GM13977 (cell line): ENCODE measurements around the gene KISS1R.

Experiments
- DNase-seq: peaks from one replicate; pipeline ENCODE4 v3.0.0; 2012; ENCODE audit warnings: low spot score
- in situ Hi-C: fragments of 300-500 bp; cut with MboI; formaldehyde crosslinking; loops from one replicate; pipeline ENCODE4 v1.12.0; 2022; ENCODE audit warnings: low sequenced_read_pairs, low pct_unique_long_range_greater_than_20kb, mixed read lengths, inconsistent platforms; ENCODE audit not compliant: unreplicated experiment
- TF ChIP-seq, protein P1 (sequence below): IDR thresholded peaks from 2 replicates; pipeline ENCODE4 v1.5.1; 2012; ENCODE audit warnings: mild to moderate bottlenecking, control low read depth; ENCODE audit not compliant: insufficient read depth; ENCODE audit errors: extremely low read depth, missing control alignments

Gene KISS1R

GRCh38 chr19:939922-940321, 22.8 kb downstream of the KISS1R start:
- TF ChIP-seq, protein P1, sequence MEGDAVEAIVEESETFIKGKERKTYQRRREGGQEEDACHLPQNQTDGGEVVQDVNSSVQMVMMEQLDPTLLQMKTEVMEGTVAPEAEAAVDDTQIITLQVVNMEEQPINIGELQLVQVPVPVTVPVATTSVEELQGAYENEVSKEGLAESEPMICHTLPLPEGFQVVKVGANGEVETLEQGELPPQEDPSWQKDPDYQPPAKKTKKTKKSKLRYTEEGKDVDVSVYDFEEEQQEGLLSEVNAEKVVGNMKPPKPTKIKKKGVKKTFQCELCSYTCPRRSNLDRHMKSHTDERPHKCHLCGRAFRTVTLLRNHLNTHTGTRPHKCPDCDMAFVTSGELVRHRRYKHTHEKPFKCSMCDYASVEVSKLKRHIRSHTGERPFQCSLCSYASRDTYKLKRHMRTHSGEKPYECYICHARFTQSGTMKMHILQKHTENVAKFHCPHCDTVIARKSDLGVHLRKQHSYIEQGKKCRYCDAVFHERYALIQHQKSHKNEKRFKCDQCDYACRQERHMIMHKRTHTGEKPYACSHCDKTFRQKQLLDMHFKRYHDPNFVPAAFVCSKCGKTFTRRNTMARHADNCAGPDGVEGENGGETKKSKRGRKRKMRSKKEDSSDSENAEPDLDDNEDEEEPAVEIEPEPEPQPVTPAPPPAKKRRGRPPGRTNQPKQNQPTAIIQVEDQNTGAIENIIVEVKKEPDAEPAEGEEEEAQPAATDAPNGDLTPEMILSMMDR = no peak
- no peak for DNase-seq
- in situ Hi-C loops = no loop called here

DNA sequence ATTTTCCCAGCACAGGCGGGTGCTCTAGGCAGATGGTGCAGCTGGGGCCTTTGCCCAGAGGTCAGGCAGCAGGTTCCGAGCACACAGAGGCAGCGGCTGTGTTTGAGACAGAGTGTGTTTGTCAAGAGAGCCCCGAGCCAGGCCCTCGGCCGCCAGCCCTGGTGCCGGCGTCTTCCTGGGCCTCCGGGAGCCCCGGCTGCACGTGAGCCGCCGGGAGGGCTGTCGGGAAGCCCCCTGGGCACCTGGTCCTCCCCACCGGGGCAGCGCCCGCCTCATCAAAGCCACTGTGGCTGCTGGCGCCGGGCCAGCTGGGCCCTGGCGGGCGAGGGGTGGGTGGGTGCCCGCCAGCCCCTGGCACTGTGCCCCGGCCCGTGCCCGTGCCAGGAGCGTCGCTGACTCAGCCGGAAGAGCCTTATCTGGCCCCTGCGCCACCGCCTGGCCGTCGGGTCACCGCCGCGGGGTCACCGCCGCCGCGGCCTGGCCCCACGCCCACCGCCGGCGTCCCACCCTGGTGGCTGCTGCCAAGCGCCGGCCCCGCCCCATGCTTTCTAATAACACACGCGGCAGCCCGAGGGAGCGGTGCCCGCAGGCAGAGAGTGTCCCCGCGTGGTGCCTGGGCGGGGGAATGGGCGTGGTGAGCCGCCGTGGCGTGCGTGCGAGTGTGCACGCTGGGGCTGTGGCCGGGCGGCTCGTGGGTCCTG, 23.6 kb downstream of the KISS1R start:
- in situ Hi-C loops = no loop called here
- TF ChIP-seq, protein P1 = peak; percentile 28
- peak; percentile 54 for DNase-seq

DNA sequence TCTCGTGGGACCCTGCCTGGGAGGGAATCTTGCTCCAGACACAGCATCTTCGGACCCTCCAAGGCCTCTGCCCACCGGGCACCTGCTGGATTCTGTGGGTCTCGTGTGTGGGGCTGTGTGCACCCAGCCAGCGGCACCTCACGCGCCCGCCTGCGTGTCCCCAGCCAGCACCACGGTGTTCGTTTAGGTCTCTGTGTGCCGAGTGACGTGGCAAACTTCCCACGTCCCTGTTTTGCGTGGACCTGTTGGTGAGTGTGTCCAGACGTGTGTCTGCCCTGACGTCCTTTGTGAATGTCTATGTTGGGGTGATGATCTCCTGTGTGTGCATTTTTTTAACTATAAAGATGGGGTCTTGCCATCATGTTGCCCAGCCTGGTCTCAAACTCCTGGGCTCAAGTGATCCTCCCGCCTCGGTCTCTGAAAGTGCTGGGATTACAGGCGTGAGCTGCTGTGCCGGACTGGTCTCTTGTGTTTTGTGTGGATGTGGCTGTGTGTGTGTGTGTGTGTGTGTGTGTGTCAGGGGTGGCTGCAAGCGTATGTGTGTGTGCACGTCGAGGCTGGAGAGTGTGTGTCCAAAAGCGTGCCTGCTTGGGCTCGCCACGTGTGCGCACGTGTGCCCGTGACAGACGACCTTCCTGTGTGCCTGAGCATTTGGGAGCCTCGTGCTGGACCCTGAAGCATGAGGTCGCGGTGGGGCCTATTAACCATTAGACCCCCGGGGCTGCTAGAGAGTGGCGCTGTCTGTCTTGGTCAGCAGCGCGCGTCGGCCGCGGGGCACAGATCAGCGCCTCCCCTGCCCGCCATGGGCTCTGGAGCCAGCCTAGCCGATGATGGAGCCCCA, 24.4 kb downstream of the KISS1R start:
- in situ Hi-C loops = no loop called here
- DNase-seq = no peak
- TF ChIP-seq, protein P1 = no peak

- in situ Hi-C loops = no loop called here
- DNase-seq = no peak
- TF ChIP-seq, protein P1 = no peak
Observed at GRCh38 chr19:942133-942645, 25.1 kb downstream of the KISS1R start.

GRCh38 chr19:943551-944170, 26.5 kb downstream of the KISS1R start:
- in situ Hi-C loops = no loop called here
- TF ChIP-seq, protein P1 = no peak
- no peak for DNase-seq

- no peak for DNase-seq
- TF ChIP-seq, protein P1 = no peak
- in situ Hi-C loops = no loop called here
Observed at GRCh38 chr19:944171-944567, 27.0 kb downstream of the KISS1R start.
